GM12878 (cell line): Measurements from ENCODE around the gene HSD17B10.

Experiments
- BHLHE40 ChIP-seq, 2 experiments: fragments of 450-650 bp in 1 of 2; IDR thresholded peaks; 2 replicates each; pipeline ENCODE4 v1.6.1; 2011 to 2017; ENCODE audit warnings: low read depth in 2 of 2, borderline replicate concordance in 1 of 2, improper control_type of control experiment in 1 of 2, low read length in 1 of 2, mild to moderate bottlenecking in 1 of 2
- EP300 ChIP-seq, 2 experiments: fragments of 150-350 bp in 1 of 2; IDR thresholded peaks; 2 replicates each; pipeline ENCODE4 v1.6.1; 2011 to 2012; ENCODE audit warnings: low read depth in 2 of 2, low read length in 2 of 2, borderline replicate concordance in 1 of 2, improper control_type of control experiment in 1 of 2, inconsistent platforms in 1 of 2; ENCODE audit not compliant: control insufficient read depth in 1 of 2
- EZH2 ChIP-seq: IDR thresholded peaks from 2 replicates; pipeline ENCODE4 v1.6.1; 2012; ENCODE audit warnings: low read depth, mild to moderate bottlenecking, control low read depth, inconsistent platforms, low read length, borderline replicate concordance; ENCODE audit not compliant: control insufficient read depth
- HDAC2 ChIP-seq: fragments of 200-600 bp; sonication (generic); IDR thresholded peaks from 2 replicates; pipeline ENCODE4 v1.6.1; 2017
- MEF2A ChIP-seq: IDR thresholded peaks from 2 replicates; pipeline ENCODE4 v1.6.1; 2011; ENCODE audit warnings: low read depth, mild to moderate bottlenecking, low read length, moderate library complexity; ENCODE audit not compliant: insufficient read depth
- POLR2AphosphoS2 ChIP-seq: IDR thresholded peaks from 2 replicates; pipeline ENCODE4 v1.6.1; 2011; ENCODE audit warnings: low read depth, mild to moderate bottlenecking, low read length, improper control_type of control experiment, moderate library complexity
- POLR2AphosphoS5 ChIP-seq: IDR thresholded peaks from 2 replicates; pipeline ENCODE4 v1.6.1; 2011; ENCODE audit warnings: mild to moderate bottlenecking, low read length, inconsistent platforms
- RAD21 ChIP-seq: IDR thresholded peaks from 2 replicates; pipeline ENCODE4 v1.6.1; 2011; ENCODE audit warnings: mild to moderate bottlenecking, low read depth, low read length, moderate library complexity; ENCODE audit not compliant: insufficient read depth
- STAT1 ChIP-seq: fragments of 450-650 bp; conservative IDR thresholded peaks from 2 replicates; pipeline ENCODE4 v1.6.1; 2014; ENCODE audit warnings: antibody characterized with exemption, mild to moderate bottlenecking
- TF ChIP-seq, protein P1 (sequence below), 3 experiments: IDR thresholded peaks in 2 of 3; conservative IDR thresholded peaks in 1 of 3; 2 replicates each; pipeline ENCODE4 v1.5.1; 2011; ENCODE audit warnings: low read depth in 3 of 3, low read length in 3 of 3, mild to moderate bottlenecking in 3 of 3, control low read depth in 2 of 3, moderate library complexity in 2 of 3, inconsistent platforms in 1 of 3, mixed read lengths in 1 of 3; ENCODE audit not compliant: control insufficient read depth in 2 of 3, insufficient read depth in 1 of 3; ENCODE audit errors: extremely low read depth in 1 of 3
- TF ChIP-seq, protein P2 (sequence below): IDR thresholded peaks from 2 replicates; pipeline ENCODE4 v1.6.1; 2012; ENCODE audit warnings: mild to moderate bottlenecking, low read depth, low read length

DNA sequence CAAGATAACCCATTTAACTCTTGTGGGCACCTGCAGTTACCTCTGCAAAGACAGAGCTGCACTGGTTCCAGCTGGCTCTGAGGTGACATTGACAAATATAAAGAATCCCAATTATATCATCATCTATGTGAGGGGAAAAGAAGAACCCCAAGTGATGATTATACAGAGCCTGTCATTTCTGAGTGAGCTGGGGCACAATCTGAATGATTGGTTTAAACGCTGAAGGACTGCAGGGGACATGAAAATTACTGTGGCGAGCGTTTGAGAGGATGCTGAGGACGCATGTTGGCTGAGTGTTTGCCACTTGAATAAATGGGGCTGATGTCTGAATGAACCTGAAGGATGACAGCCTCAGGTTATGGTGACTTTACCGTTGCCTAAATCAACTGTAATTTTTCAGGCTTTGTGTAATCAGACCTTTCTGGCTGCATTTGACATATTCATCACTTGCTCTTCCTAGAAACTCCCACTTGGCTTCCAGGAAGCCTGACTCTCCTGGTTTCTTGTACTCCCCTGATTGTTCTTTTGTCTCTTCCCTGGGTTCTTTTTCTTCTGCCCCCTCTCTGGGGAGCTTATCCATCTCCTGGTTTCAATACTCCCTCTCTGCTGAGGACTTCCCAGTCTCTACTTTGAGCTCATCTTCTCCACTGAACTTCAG lies 4.1 kb upstream of the HSD17B10 start:
- TF ChIP-seq, protein P1, sequence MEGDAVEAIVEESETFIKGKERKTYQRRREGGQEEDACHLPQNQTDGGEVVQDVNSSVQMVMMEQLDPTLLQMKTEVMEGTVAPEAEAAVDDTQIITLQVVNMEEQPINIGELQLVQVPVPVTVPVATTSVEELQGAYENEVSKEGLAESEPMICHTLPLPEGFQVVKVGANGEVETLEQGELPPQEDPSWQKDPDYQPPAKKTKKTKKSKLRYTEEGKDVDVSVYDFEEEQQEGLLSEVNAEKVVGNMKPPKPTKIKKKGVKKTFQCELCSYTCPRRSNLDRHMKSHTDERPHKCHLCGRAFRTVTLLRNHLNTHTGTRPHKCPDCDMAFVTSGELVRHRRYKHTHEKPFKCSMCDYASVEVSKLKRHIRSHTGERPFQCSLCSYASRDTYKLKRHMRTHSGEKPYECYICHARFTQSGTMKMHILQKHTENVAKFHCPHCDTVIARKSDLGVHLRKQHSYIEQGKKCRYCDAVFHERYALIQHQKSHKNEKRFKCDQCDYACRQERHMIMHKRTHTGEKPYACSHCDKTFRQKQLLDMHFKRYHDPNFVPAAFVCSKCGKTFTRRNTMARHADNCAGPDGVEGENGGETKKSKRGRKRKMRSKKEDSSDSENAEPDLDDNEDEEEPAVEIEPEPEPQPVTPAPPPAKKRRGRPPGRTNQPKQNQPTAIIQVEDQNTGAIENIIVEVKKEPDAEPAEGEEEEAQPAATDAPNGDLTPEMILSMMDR (IDR thresholded peaks at IDR 0.05 in 2 of 3, conservative IDR thresholded peaks at IDR 0.05 in 1 of 3; ENCODE audit: control insufficient read depth in 2 of 3, extremely low read depth in 1 of 3, insufficient read depth in 1 of 3, low read depth in 3 of 3, low read length in 3 of 3): no peak
- TF ChIP-seq STAT1 (no peak), EZH2 (no peak), RAD21 (no peak), MEF2A (no peak), EP300 (IDR thresholded peaks at IDR 0.05; ENCODE audit: borderline replicate concordance in 1 of 2, control insufficient read depth in 1 of 2, low read depth in 2 of 2, low read length in 2 of 2) (no peak), HDAC2 (no peak), POLR2AphosphoS5 (no peak), POLR2AphosphoS2 (no peak), BHLHE40 (IDR thresholded peaks at IDR 0.05; ENCODE audit: borderline replicate concordance in 1 of 2, low read depth in 2 of 2, low read length in 1 of 2) (no peak)
- TF ChIP-seq, protein P2, sequence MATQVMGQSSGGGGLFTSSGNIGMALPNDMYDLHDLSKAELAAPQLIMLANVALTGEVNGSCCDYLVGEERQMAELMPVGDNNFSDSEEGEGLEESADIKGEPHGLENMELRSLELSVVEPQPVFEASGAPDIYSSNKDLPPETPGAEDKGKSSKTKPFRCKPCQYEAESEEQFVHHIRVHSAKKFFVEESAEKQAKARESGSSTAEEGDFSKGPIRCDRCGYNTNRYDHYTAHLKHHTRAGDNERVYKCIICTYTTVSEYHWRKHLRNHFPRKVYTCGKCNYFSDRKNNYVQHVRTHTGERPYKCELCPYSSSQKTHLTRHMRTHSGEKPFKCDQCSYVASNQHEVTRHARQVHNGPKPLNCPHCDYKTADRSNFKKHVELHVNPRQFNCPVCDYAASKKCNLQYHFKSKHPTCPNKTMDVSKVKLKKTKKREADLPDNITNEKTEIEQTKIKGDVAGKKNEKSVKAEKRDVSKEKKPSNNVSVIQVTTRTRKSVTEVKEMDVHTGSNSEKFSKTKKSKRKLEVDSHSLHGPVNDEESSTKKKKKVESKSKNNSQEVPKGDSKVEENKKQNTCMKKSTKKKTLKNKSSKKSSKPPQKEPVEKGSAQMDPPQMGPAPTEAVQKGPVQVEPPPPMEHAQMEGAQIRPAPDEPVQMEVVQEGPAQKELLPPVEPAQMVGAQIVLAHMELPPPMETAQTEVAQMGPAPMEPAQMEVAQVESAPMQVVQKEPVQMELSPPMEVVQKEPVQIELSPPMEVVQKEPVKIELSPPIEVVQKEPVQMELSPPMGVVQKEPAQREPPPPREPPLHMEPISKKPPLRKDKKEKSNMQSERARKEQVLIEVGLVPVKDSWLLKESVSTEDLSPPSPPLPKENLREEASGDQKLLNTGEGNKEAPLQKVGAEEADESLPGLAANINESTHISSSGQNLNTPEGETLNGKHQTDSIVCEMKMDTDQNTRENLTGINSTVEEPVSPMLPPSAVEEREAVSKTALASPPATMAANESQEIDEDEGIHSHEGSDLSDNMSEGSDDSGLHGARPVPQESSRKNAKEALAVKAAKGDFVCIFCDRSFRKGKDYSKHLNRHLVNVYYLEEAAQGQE: no peak
